Endothelial cell of umbilical vein (primary cell): Measurements from ENCODE around the gene NUTM2A.
"Not testable (repeated sequence)": the region's sequence is repeated elsewhere in the genome, so short reads cannot be mapped to it uniquely, and the experiment has no call there.

Experiments used
- CTCF ChIP-seq, 2 donors: IDR thresholded peaks; 1 replicate in 1 of 2; 2 replicates in 1 of 2; pipeline ENCODE4 v1.5.1; 2011; ENCODE audit warnings: low read length in 2 of 2, mild to moderate bottlenecking in 2 of 2, moderate library complexity in 2 of 2, control low read depth in 1 of 2, inconsistent platforms in 1 of 2, low read depth in 1 of 2; ENCODE audit not compliant: insufficient read depth in 1 of 2; ENCODE audit errors: extremely low read depth in 1 of 2
- EZH2 ChIP-seq: IDR thresholded peaks from 2 replicates; pipeline ENCODE4 v1.6.1; 2012; ENCODE audit warnings: borderline replicate concordance, low read depth, mild to moderate bottlenecking, moderate library complexity, low read length, inconsistent platforms; ENCODE audit not compliant: severe bottlenecking
- FOS ChIP-seq: IDR thresholded peaks from 2 replicates; pipeline ENCODE4 v1.6.1; 2011; ENCODE audit warnings: mild to moderate bottlenecking, low read length, moderate library complexity, borderline replicate concordance; ENCODE audit not compliant: insufficient read depth
- MAX ChIP-seq: IDR thresholded peaks from 2 replicates; pipeline ENCODE4 v1.6.1; 2011; ENCODE audit not compliant: insufficient read depth, insufficient read length
- MYC ChIP-seq: IDR thresholded peaks from one replicate; pipeline ENCODE4 v1.6.1; 2011; ENCODE audit warnings: mild to moderate bottlenecking, low read depth, low read length
- POLR2A ChIP-seq: IDR thresholded peaks from 2 replicates; pipeline ENCODE4 v1.6.1; 2012; ENCODE audit warnings: low read depth, mild to moderate bottlenecking, control low read depth, low read length
- POLR2AphosphoS5 ChIP-seq: IDR thresholded peaks from 2 replicates; pipeline ENCODE4 v1.6.1; 2012; ENCODE audit warnings: low read depth, mild to moderate bottlenecking, control low read depth, low read length, moderate library complexity; ENCODE audit not compliant: insufficient read depth

- not testable (repeated sequence) for TF ChIP-seq CTCF (IDR thresholded peaks at IDR 0.05; ENCODE audit: extremely low read depth in 1 of 2, insufficient read depth in 1 of 2, low read depth in 1 of 2, low read length in 2 of 2); MAX; POLR2A; MYC; POLR2AphosphoS5; EZH2; FOS
These were observed 20.4 kb upstream of the NUTM2A start for GRCh38 chr10:87204801-87205200.
